SK-N-SH (cell line): Measurements from ENCODE around the gene IGFALS. TPM values are rescaled to one million over a fixed set of nuclear protein-coding genes. Genes with fewer than 3 reads are reported as not detected.

Experiments
- CTCF ChIA-PET: fragments of 300-600, 350-600 bp; formaldehyde crosslinking; extraction: SDS; loops from one replicate; lab custom pipeline; 2021; lab: Yijun Ruan, JAX
- POLR2A ChIA-PET: fragments of 350-600 bp; sonication (Branson Sonifier 250); formaldehyde crosslinking; extraction: SDS; loops from one replicate; lab custom pipeline; 2020; ENCODE audit warnings: antibody characterized with exemption, inconsistent platforms; lab: Yijun Ruan, JAX
- DNase-seq: peaks from one replicate; pipeline ENCODE4 v3.0.0; 2012
- H2AFZ ChIP-seq: fragments of 200-600 bp; sonication (generic); 2 replicates; pipeline ENCODE4 v1.8.1; 2016; ENCODE audit warnings: antibody characterized with exemption, mild to moderate bottlenecking, low read depth
- H3F3A ChIP-seq: fragments of 200-600 bp; sonication (generic); replicated peaks from 2 replicates; pipeline ENCODE3; 2016; ENCODE audit warnings: antibody characterized with exemption, mild to moderate bottlenecking; ENCODE audit not compliant: insufficient read depth
- H3K27ac ChIP-seq, 2 experiments: fragments of 200-500 bp in 1 of 2; fragments of 200-600 bp in 1 of 2; sonication (Bioruptor generic) in 1 of 2; sonication (generic), shearing (Covaris generic) in 1 of 2; 2 replicates each; pipeline versions ENCODE4 v1.5.1 to v1.6.1; 2014 to 2016; ENCODE audit warnings: low read depth in 2 of 2, inconsistent platforms in 1 of 2, low read length in 1 of 2, mild to moderate bottlenecking in 1 of 2, mixed read lengths in 1 of 2
- H3K27me3 ChIP-seq: fragments of 200-600 bp; sonication (generic), shearing (Covaris generic); 2 replicates; pipeline ENCODE4 v1.6.1; 2016; ENCODE audit warnings: mixed run types; ENCODE audit not compliant: insufficient read depth
- H3K36me3 ChIP-seq, 2 experiments: fragments of 200-500 bp in 1 of 2; fragments of 200-600 bp in 1 of 2; sonication (Bioruptor generic) in 1 of 2; sonication (generic) in 1 of 2; replicated peaks in 1 of 2; 2 replicates each; pipeline versions ENCODE3 to v1.5.1; 2014 to 2016; ENCODE audit warnings: low read length in 1 of 2, mild to moderate bottlenecking in 1 of 2; ENCODE audit not compliant: insufficient read depth in 2 of 2, control insufficient read depth in 1 of 2
- H3K4me1 ChIP-seq, 2 experiments: fragments of 200-500 bp in 1 of 2; fragments of 200-600 bp in 1 of 2; sonication (Bioruptor generic) in 1 of 2; sonication (generic), shearing (Covaris generic) in 1 of 2; 2 replicates each; pipeline versions ENCODE4 v1.5.1 to v1.6.1; 2014 to 2016; ENCODE audit warnings: low read depth in 1 of 2, low read length in 1 of 2, mixed run types in 1 of 2; ENCODE audit not compliant: insufficient read depth in 2 of 2, control insufficient read depth in 1 of 2
- H3K4me2 ChIP-seq: fragments of 200-600 bp; sonication (generic), shearing (Covaris generic); 2 replicates; pipeline ENCODE4 v1.6.1; 2017; ENCODE audit warnings: mixed run types
- H3K4me3 ChIP-seq, 2 experiments: fragments of 200-500 bp in 1 of 2; fragments of 200-600 bp in 1 of 2; sonication (Bioruptor generic) in 1 of 2; sonication (generic), shearing (Covaris generic) in 1 of 2; 2 replicates each; pipeline versions ENCODE4 v1.5.1 to v1.8.1; 2014 to 2016; ENCODE audit warnings: low read depth in 2 of 2, inconsistent platforms in 1 of 2, low read length in 1 of 2, mild to moderate bottlenecking in 1 of 2, mixed read lengths in 1 of 2, moderate library complexity in 1 of 2
- H3K79me2 ChIP-seq: fragments of 200-600 bp; sonication (generic); 2 replicates; pipeline ENCODE4 v1.8.1; 2017; ENCODE audit warnings: mild to moderate bottlenecking; ENCODE audit not compliant: insufficient read depth
- H3K9ac ChIP-seq: fragments of 200-600 bp; sonication (generic); 2 replicates; pipeline ENCODE4 v1.6.1; 2017; ENCODE audit warnings: mixed run types
- H3K9me2 ChIP-seq: fragments of 200-600 bp; sonication (generic); 2 replicates; pipeline ENCODE4 v1.6.1; 2017; ENCODE audit warnings: mixed run types
- H3K9me3 ChIP-seq: fragments of 200-600 bp; sonication (generic); 2 replicates; pipeline ENCODE4 v1.6.1; 2017; ENCODE audit warnings: mixed run types, mild to moderate bottlenecking, moderate library complexity
- H4K20me1 ChIP-seq: fragments of 200-600 bp; sonication (generic); 2 replicates; pipeline ENCODE4 v1.6.1; 2017; ENCODE audit warnings: mild to moderate bottlenecking, mixed run types; ENCODE audit not compliant: insufficient read depth
- CHD2 ChIP-seq: fragments of 150-350 bp; IDR thresholded peaks from 2 replicates; pipeline ENCODE4 v1.6.1; 2018; ENCODE audit warnings: low read length; ENCODE audit not compliant: partially characterized antibody
- EP300 ChIP-seq, 2 experiments: IDR thresholded peaks; 2 replicates each; pipeline versions ENCODE4 v1.4.0 to v1.6.1; 2012; ENCODE audit warnings: borderline replicate concordance in 1 of 2, low read depth in 1 of 2, low read length in 1 of 2
- FOXM1 ChIP-seq: IDR thresholded peaks from 2 replicates; pipeline ENCODE4 v1.4.0; 2012; ENCODE audit warnings: low read depth, mild to moderate bottlenecking
- JUND ChIP-seq: IDR thresholded peaks from 2 replicates; pipeline ENCODE4 v1.4.0; 2012
- MXI1 ChIP-seq: IDR thresholded peaks from 2 replicates; pipeline ENCODE4 v1.6.1; 2012; ENCODE audit warnings: mild to moderate bottlenecking, low read depth, low read length, improper control_type of control experiment
- NFIC ChIP-seq: IDR thresholded peaks from 2 replicates; pipeline ENCODE4 v1.4.0; 2012; ENCODE audit warnings: borderline replicate concordance
- RAD21 ChIP-seq: IDR thresholded peaks from 2 replicates; pipeline ENCODE4 v1.6.1; 2012; ENCODE audit warnings: mild to moderate bottlenecking, low read length
- RCOR1 ChIP-seq: fragments of 150-350 bp; IDR thresholded peaks from 2 replicates; pipeline ENCODE4 v1.6.1; 2017; ENCODE audit warnings: antibody characterized with exemption, low read length
- RXRA ChIP-seq: IDR thresholded peaks from 2 replicates; pipeline ENCODE4 v1.4.0; 2012; ENCODE audit warnings: low read depth, mild to moderate bottlenecking, borderline replicate concordance
- ZBTB33 ChIP-seq: IDR thresholded peaks from 2 replicates; pipeline ENCODE4 v1.4.0; 2012; ENCODE audit warnings: low read depth, borderline replicate concordance
- WGBS: methylation state at CpG from one replicate; pipeline ENCODE4 v1.1.6; 2017; ENCODE audit warnings: low lambda C conversion rate; 5-methylcytosine and 5-hydroxymethylcytosine counted together
- polyA plus RNA-seq, 3 experiments: library from polyadenylated mRNA; depleted of rRNA; stranded (reverse); fragments of >200 nt; gene quantifications; 2 replicates each; pipeline ENCODE4 v1.2.3, GENCODE V29; 2012

The IGFALS gene
- polyA plus RNA-seq, 1 of the 3 experiments (the other 2 are of a cell fraction): 0.02 TPM

- peaks cover 17% of the 10 kb centered on the region for H3K79me2 ChIP-seq
These were observed 3.3 kb downstream of the IGFALS start for GRCh38 chr16:1790261-1790610.

GRCh38 chr16:1789643-1790045 is 3.9 kb downstream of the IGFALS start:
- Histone ChIP-seq H3F3A (no peaks in the 10 kb centered on the region), H3K9me2 (no peaks in the 10 kb centered on the region), H3K79me2 (peaks cover 22% of the 10 kb centered on the region), H3K4me2 (no peak overlapping the region), H2AFZ (no peak overlapping the region), H3K27ac (no peak overlapping the region), H3K27me3 (no peaks in the 10 kb centered on the region), H3K4me3 (no peak overlapping the region), H3K36me3 (peaks cover 0 to 48% of the 10 kb centered on the region in 2 experiments), H4K20me1 (0 out of 2 replicates have a peak, but pooled peaks cover 3% of the 10 kb centered on the region), H3K9ac (no peak overlapping the region), H3K9me3 (no peaks in the 10 kb centered on the region), H3K4me1 (no peaks in the 10 kb centered on the region; a peak in 1 of 4 replicates)
- CTCF ChIA-PET: no interaction called here
- POLR2A ChIA-PET: interaction anchor here (0.6 kb wide), 1 partner anchor 1125 kb away, joined by 4 read pairs; no protein-coding TSS in a partner anchor
- DNase-seq: no peak
- TF ChIP-seq NFIC (no peak), CHD2 (no peak), RCOR1 (no peak), JUND (no peak), EP300 (IDR thresholded peaks at IDR 0.05; ENCODE audit: borderline replicate concordance in 1 of 2, low read depth in 1 of 2, low read length in 1 of 2) (no peak), RXRA (no peak), ZBTB33 (no peak)
- WGBS: 97% methylated on average over 14 of the region's 25 CpGs

More at GRCh38 chr16:1790261-1790610, 3.3 kb downstream of the IGFALS start:
- no peak for DNase-seq
- WGBS: 86% methylated on average over 13 of the region's 15 CpGs
- no peak overlapping the region for H3K27ac ChIP-seq
- 0 out of 2 replicates have a peak, but pooled peaks cover 3% of the 10 kb centered on the region for H4K20me1 ChIP-seq
- H3K9ac ChIP-seq: no peak overlapping the region
- no peaks in the 10 kb centered on the region for H3K27me3 ChIP-seq
- H3K4me3 ChIP-seq: no peak overlapping the region
- no peaks in the 10 kb centered on the region for H3K9me2 ChIP-seq
- POLR2A ChIA-PET: no interaction called here
- no peak overlapping the region for H3K4me2 ChIP-seq
- H3K36me3 ChIP-seq: peaks cover 0 to 48% of the 10 kb centered on the region in 2 experiments
- H3K4me1 ChIP-seq: no peaks in the 10 kb centered on the region; a peak in 1 of 4 replicates
- no peaks in the 10 kb centered on the region for H3K9me3 ChIP-seq
- H2AFZ ChIP-seq: no peak overlapping the region
- H3F3A ChIP-seq: no peaks in the 10 kb centered on the region
- CTCF ChIA-PET: no interaction called here
- no peak for TF ChIP-seq FOXM1
- no peak for TF ChIP-seq JUND
- no peak for TF ChIP-seq MXI1

- ChIA-PET CTCF (interaction anchor here (0.8 to 1.0 kb wide), 2 partner anchors 13 to 16 kb away, joined by 3 read pairs; partner anchors contain the start of genes EME2 and MRPS34), POLR2A (no interaction called here)
- no peaks in the 10 kb centered on the region for H3K27me3 ChIP-seq
- H3K79me2 ChIP-seq: peaks cover 32% of the 10 kb centered on the region
- no peak for DNase-seq
- no peaks in the 10 kb centered on the region for H3K9me2 ChIP-seq
- 100% methylated on average over 3 of the region's 19 CpGs for WGBS
- H3K4me1 ChIP-seq: no peaks in the 10 kb centered on the region; a peak in 1 of 4 replicates
- peaks cover 6% of the 10 kb centered on the region; the same call in 1 of the 2 replicates for H4K20me1 ChIP-seq
- H3K4me2 ChIP-seq: no peak overlapping the region
- H3K9ac ChIP-seq: no peak overlapping the region
- no peak for TF ChIP-seq RAD21
- H3K27ac ChIP-seq: no peak overlapping the region
- peaks cover 0 to 48% of the 10 kb centered on the region in 2 experiments for H3K36me3 ChIP-seq
- H3F3A ChIP-seq: no peaks in the 10 kb centered on the region
- no peak overlapping the region for H2AFZ ChIP-seq
- H3K4me3 ChIP-seq: no peak overlapping the region
- H3K9me3 ChIP-seq: no peaks in the 10 kb centered on the region
These were observed 4.8 kb downstream of the IGFALS start for GRCh38 chr16:1788708-1789100.
